NCI-H146 treated with DMSO at 0.1 percent for 48 hours (cell line): Measurements from ENCODE around the gene SPATA33.

Experiments used
- DNase-seq: peaks from one replicate; lab custom pipeline; 2025; ENCODE audit not compliant: unreplicated experiment; lab: John Stamatoyannopoulos, UW

Gene SPATA33

DNA sequence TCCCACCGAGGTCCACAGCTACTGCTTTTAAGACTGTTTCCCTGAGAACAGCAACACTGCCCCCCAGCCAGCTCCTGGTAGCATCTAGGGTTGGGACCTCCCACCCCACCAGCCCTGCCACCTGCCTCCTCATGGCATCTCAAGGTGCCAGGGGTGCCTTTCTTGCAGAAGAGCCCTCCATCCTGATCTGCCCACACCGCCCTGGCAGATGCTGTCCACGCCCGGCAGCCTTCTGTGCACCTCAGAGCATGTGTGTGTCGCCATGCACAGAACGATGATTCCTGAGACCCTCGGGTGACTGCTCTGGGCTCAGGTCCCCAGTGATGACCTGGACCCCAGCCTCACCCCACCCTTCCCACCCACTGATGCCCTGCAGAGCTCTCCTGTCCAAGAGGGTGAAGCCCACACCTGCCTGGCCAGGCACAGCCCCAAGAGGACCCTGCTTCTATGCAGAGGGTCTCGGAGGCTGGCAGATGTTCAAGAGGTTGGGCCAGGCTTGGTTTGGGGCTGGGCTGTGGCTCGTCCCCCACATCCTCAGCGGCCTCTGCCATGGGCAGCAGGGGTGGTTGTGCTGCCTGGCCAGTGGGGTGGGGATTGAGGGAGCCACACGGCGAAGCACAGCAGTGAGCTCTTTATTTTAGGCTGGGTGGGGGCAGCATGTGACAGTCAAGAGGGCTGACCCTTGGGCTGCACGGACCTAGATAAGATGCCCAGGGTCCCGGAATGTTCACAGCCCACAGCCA lies 49.1 kb downstream of the SPATA33 start:
- DNase-seq = no peak

DNA sequence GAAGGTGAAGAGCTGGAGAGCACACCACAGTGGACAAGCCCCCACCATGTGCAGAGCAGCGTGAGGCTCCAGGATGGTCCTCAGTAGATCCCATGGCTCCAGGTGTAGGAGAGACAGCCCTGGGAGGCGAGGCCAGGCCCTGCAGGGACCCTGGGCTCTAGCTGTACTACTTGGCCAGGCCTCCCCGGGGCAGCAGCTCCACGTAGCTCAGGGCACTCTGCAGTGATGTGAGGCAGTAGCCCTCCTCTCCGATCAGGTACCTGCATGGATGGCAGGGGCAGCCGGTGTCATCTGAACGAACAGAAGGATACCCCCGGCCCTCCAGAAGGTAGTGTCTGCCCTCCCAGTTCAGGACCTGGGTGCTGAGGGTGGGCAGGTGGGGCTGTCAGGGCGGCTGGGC lies 50.1 kb downstream of the SPATA33 start:
- DNase-seq = no peak

DNA sequence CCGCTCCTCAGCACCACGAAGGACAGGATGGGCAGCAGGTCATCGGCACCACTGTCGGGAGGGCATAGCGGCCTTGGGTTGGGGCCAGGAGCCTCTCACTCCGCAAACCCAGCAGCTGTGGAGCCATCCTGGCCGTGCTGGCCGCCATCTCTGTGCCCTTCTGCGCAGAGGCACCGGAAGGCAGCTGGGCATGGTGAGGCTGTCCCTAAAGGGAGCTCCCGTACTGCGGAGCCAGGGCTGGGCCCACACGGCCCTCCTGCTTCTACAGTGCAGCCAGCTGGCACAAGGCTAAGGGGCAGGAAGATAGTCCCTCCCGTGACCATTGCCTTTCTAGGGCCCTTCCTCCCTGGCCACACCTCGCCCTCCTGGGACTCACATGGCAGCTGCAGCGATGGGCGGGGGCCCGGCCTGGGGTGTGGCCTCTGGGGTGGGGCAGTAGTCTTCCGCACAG lies 50.9 kb downstream of the SPATA33 start:
- no peak for DNase-seq

DNA sequence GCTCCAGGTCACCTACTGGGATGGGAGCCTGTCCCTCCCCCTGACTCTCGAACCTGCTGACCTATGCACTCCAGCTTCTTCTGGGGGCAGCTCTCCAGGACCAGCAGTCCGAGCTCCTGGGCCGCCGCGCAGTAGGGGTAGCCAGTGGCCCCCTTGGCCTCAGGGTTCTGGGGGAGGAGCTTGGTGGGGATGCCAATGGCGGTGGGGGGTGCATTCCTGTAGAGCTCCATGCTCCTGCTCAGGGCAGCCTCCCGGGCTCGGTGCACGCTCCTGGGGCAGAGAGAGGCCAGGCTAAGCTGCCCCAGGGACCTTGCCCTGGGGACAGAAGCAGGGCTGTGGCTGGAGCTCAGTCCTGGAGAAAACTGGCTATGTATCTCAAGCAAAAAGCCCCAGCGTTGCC lies 51.5 kb downstream of the SPATA33 start:
- DNase-seq = no peak

DNA sequence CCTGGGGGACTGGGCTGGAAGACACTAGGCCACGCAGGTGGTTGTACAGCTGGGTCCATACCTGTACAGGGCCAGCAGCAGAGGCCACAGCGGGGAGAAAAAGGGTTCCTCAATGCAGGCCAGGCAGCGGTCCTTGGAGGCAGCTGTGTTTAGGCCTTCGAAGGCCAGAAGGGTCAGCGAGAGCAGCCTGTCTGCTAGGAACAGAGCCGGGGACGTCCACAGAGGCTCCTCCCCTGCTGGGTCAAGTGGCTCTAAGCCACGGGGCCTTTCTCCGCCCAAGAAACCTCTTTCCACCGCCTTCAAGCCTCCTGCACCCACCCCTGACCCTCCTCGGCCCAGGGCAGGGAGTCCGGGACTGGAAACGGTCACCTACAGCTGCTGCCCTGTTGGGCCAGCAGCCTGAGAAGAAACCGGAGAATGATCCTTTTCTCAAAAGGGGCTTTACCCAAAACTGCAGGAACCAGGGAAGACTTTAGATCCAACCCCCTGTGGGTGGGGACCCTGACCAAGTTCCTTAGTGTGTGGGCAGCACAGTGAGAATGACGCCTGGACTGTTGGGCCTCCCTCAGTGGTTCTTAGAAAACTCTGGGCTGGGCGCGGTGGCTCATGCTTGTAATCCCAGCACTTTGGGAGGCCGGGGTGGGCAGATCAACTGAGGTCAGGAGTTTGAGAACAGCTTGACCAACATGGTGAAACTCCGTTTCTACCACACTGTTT lies 52.2 kb downstream of the SPATA33 start:
- DNase-seq = no peak

DNA sequence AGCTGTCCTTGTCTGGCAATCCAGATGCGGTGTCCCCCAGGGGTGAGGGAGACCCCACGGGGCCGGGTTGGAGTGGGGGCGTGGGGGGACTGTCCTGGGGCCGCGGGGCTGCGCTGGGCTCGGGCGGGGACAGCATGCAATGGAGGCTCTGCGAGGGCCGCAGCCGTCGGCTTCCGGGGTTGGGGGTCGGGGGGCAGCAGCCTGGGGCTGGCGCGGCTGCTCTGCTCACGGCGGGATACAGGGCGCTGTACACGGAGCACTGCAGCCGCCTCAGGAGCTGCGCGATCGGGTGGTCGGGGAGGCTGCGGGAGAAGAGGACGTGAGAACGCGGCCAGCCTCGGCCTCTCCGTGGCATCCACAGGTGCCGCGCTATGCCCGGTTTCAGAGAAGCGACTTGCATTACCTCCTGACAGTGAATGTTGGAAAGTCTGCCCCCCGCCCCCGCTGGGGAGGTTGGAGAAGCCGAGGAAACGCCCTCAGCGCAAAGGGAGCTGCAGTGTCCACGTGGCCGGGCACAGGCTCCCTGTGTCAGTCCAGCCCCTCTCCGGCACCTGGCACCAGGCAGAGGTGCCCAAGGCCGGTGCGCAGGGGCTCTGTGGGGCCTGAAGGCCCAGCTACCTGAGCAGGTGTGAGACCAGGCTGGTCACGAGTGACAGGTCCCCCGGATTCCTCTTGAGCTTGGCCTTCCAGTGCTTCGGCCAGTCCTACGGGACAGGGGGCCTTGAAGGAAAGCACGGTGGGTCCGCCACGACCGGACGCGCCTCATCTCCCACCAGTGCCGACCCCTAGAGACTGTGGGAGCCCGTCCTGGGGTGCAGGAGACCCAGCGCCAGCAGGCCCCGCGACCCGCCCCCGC lies 53.3 kb downstream of the SPATA33 start:
- DNase-seq = no peak

DNA sequence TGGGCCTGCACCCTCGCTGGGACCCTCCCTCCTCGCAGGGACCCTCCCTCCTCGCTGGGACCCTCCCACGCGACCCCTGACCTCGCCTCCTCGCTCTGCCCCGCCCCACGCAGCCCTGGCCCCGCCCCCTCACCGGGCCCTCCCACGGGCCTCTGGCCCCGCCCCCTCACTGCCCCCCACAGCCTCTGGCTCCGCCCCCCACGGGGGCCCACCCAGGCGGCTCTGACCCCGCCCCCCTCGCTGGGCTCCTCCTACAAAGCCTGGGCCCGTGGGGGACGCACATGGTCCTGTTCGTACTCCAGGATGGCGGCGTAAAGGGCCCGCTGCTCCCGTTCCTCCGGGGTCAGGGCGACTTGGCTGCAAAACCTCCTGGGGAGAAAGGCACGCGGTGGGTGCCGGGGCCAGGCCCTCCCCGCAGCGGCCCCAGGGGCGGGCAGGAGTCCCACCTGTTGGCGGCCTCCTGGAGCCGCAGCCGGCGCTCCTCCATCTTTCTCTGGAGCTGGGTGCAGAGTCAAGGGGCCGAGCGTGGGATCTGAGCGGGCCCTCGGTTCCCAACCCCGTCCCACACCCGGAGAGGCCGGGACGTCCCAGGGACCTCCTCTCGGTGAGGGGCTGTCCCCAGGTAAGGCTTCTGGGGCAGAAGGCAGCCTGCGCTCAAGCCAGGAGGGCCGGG lies 54.1 kb downstream of the SPATA33 start:
- no peak for DNase-seq

DNA sequence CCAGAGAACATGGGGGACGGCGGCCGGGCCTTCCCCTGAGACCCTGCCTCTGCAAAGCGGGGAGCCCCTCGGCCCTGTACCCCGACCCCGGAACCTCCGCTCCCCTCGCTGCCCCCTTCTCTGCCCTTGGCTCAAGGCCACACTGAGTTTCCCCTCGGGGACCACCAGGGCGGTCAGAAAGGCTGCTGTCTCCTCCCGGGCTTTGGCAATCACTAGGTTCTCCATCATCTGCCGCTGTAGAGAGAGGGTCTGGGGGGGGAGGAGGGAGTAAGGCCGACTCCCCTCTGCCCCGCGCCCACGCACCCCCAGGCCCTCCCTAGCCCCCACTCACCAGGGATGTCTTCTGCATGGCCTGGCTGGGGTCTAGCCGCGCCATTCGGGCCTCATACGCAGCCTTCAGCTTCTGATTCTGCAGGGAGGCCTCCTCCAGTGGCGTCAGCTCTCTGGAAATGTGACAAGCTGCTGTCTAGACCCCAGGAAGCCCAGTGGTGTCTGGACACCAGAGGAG lies 54.7 kb downstream of the SPATA33 start:
- no peak for DNase-seq

DNA sequence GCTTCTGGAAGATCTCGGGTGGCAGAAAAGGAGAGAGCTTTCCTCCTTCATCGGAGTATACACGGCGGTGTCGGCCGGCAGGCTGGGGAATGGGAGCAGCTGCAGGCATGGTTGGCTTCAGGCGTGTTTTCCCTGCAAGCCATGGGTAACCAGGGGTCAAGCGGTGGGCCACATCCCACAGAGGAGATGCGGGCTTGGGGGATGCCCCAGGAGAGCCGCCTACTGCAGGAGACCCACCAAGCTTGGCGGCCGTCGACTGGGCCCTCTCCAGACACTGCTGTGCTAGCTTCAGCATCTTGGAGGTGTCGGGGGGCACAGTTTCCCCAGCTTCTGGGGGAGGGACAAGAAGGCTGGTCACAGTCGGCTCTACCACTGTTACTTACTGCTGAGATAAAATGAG lies 58.9 kb downstream of the SPATA33 start:
- DNase-seq = no peak

DNA sequence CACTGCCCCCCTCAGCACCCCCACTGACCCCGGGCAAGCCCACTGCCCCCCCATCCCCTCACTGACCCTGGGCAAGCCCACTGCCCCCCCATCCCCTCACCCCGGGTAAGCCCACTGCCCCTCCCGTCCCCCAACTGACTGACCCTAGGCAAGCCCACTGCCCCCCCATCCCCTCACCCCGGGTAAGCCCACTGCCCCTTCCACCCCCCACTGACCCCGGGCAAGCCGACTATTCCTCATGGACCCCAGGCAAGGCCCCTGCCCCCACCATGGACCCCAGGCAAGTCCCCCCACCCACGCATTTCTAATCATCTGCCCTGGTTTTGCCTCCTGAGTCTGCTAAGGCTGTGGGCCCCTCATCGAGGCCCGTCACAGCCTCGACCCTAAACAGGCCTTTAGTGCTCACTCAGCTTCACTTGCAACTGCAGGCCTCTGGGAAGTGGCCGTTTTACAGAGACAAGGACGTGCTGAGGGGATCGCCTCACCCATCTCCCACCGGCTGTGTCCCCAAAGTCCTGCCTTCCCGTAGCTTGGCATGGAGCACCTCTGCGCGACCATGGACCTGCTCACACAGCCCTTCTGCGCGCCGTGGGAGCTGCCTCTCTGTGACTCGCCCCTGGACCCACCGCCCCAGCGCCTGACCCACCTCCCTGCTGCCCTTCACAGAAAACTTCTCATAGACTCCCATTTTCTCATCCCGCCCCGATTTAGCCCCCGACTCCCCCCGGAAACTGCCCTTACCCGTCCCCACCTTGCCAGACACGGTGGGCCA lies 59.5 kb downstream of the SPATA33 start:
- no peak for DNase-seq

DNA sequence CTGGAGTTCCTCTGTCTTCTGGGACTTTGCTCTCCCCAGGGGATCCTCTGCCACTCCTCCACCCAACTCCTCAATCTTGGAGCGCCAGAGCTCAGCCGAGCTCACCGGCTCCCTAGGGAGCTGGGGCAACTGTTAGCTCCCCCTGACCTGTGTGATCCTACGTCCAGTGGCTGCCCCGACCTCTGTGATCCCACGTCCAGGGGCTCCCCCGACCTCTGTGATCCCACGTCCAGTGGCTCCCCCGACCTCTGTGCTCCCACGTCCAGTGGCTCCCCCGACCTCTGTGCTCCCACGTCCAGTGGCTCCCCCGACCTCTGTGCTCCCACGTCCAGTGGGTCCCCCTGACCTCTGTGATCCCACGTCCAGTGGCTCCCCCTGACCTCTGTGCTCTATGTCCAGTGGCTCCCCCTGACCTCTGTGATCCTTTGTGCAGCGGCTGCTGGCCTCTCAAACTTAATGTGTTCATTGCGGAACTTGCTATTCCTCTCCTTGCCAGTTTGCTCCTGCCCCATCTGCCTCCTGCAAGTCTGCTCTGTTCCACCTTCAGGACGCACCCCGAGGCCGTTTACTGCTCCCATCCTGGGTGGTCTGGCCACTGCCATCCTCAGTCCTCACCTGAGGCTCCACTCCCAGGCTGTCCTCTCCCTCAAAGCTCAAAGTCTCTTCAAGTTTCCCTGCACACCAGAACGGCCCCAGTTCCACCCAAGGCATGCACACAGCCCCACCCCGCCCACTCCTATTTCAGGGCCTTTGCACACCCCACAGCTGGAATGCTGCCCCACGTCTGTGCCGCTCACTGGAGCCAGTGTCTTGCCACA lies 60.3 kb downstream of the SPATA33 start:
- no peak for DNase-seq
